Stimulated activated CD4-positive, alpha-beta T cell treated with anti-CD3 and anti-CD28 coated beads, Interleukin-4, amount 100 ng/mL, for 4 hours (primary cell): ENCODE results near the gene HIC1.

Source experiments
- DNase-seq, 2 experiments: peaks; one replicate each; pipeline ENCODE4 v3.0.0-alpha.2; 2020

HIC1 gene

DNA sequence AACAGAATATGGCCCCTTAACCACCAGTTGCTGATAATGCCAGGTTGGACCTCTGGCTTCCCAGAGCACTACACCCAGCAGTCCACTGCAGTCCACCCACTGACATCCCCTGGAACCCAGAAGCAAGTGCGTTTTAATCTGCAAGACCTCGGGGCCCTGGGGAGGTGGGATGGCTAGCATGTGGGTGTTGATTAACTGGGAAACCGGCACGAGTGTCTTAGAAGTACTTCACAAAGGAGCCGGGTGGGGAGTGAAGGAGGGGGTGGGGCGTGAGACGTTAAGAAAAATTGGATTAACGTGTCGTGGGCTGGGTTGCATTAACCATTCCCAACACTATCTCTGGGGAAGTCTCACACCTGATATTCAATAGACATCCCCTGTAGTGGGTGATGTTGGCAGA lies 6.1 kb upstream of the HIC1 start:
- DNase-seq = no peak

DNA sequence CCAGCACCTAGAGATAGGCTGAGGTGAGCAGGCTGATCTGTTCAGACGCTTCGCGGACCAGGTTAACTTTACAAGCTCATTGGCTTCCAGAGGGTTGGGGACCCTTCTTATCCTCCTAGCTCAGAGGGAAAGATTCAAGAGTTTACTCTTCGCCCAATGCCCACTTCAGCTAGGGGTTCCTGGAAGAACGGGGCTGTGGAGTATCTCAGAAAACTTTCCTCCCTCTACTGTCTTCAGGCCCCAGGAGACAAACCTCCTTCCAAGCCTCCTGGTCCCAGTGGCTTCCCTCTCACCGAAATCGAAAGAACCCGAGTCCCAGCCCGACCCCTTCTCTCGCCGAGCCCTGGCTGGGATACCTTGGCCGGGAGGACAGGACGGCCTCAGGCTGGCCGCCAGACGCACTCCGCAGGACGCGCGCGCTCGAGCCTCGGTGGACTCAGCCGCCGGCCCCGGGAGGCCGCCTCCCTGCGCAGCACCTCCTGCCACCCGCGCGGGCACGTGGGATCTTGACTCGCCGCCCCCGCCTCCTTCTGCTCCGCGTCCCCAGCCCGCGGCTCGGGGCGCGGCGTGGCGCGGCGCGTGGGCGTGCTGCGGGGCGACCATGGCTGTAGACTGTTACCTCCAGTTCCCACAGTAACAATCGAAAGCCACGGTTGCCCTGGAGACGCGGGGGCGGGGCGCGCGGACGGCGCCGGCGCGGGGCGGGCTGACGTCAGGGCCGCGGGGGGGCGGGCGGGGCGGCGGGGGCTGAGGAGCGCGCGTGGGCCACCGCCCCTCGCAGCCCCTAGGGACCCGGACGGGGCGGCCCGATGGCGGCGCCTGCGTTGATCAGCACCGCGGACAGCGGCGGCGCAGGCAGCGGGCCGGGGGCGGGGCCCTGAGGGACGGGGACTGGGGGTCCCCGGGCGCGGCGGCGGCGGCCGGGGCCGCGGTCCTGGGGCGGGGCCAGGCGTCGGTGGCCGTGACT lies 5.3 kb upstream of the HIC1 start:
- DNase-seq = peak; percentile 90 to 94

- peak; percentile 74 to 78 for DNase-seq
Observed at GRCh38 chr17:2050300-2051060, 4.4 kb upstream of the HIC1 start.

DNA sequence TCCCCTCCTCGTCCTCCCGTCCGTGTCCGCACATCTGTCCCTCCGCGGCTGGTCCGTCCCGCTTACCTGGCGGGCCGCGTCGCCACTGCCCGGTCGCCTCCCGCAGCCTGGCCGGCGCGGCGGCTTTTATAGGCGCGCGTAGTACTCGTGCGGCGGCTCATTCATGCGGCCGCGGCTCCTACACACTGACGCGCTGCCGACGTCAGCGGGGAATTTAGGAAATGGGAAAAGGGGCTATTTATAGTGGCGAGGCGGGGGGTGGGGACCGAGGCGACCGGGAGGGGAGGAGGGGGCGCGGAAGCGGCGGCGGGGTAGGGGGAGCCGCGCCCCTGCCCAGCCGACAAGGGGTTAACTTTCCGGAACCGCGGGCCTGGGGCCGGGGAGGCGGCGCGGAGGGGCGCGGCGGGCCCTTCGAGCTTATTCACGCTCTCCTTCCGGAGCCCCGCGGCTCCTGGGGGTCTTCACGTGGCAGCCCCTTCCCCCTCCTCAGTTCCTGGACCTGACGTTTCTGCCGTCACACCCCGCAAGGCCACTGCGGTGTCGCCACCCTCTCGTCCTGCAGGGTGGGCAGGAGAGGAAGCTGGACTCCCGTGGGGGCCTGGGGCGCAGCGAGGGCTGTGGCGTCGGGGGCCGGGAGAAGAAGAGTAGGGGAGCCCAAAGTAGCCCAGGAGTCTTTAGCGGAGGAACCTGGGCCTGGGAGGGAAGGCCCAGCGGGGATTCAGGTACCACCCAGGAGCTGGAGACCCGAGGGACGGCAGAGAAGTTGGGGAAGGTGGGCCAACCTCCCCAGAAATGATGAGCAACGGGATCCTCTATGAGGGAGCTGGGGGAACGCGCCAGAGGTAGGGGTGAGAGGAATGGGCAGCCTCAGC lies 3.6 kb upstream of the HIC1 start:
- peak in 1 of 2 experiments; percentile 21 for DNase-seq

GRCh38 chr17:2051933-2052559 lies 2.9 kb upstream of the HIC1 start:
- DNase-seq = no peak

- peak; percentile 75 to 77 for DNase-seq
Observed at GRCh38 chr17:2053380-2054261, 1.3 kb upstream of the HIC1 start.

GRCh38 chr17:2054262-2054511 lies 716 bp upstream of the HIC1 start:
- no peak for DNase-seq

GRCh38 chr17:2055292-2056205 lies 646 bp downstream of the HIC1 start:
- peak; percentile 40 to 51 for DNase-seq

DNA sequence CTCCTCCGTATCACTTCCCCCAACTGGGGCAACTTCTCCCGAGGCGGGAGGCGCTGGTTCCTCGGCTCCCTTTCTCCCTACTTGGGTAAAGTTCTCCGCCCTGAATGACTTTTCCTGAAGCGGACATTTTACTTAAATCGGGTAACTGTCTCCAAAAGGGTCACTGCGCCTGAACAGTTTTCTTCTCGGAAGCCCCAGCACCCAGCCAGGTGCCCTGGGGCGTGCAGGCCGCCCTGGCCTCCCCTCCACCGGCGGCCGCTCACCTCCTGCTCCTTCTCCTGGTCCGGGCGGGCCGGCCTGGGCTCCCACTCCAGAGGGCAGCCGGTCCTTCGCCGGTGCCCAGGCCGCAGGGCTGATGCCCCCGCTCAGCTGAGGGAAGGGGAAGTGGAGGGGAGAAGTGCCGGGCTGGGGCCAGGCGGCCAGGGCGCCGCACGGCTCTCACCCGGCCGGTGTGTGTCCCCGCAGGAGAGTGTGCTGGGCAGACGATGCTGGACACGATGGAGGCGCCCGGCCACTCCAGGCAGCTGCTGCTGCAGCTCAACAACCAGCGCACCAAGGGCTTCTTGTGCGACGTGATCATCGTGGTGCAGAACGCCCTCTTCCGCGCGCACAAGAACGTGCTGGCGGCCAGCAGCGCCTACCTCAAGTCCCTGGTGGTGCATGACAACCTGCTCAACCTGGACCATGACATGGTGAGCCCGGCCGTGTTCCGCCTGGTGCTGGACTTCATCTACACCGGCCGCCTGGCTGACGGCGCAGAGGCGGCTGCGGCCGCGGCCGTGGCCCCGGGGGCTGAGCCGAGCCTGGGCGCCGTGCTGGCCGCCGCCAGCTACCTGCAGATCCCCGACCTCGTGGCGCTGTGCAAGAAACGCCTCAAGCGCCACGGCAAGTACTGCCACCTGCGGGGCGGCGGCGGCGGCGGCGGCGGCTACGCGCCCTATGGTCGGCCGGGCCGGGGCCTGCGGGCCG lies 1.6 kb downstream of the HIC1 start:
- DNase-seq = peak; percentile 49 to 53

- no peak for DNase-seq
Observed at GRCh38 chr17:2057175-2057759, 2.4 kb downstream of the HIC1 start.

DNA sequence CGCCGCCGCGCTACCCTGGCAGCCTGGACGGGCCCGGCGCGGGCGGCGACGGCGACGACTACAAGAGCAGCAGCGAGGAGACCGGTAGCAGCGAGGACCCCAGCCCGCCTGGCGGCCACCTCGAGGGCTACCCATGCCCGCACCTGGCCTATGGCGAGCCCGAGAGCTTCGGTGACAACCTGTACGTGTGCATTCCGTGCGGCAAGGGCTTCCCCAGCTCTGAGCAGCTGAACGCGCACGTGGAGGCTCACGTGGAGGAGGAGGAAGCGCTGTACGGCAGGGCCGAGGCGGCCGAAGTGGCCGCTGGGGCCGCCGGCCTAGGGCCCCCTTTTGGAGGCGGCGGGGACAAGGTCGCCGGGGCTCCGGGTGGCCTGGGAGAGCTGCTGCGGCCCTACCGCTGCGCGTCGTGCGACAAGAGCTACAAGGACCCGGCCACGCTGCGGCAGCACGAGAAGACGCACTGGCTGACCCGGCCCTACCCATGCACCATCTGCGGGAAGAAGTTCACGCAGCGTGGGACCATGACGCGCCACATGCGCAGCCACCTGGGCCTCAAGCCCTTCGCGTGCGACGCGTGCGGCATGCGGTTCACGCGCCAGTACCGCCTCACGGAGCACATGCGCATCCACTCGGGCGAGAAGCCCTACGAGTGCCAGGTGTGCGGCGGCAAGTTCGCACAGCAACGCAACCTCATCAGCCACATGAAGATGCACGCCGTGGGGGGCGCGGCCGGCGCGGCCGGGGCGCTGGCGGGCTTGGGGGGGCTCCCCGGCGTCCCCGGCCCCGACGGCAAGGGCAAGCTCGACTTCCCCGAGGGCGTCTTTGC lies 3.1 kb downstream of the HIC1 start:
- DNase-seq = no peak

- peak; percentile 43 to 69 for DNase-seq
Observed at GRCh38 chr17:2058586-2059546, 4.0 kb downstream of the HIC1 start.

DNA sequence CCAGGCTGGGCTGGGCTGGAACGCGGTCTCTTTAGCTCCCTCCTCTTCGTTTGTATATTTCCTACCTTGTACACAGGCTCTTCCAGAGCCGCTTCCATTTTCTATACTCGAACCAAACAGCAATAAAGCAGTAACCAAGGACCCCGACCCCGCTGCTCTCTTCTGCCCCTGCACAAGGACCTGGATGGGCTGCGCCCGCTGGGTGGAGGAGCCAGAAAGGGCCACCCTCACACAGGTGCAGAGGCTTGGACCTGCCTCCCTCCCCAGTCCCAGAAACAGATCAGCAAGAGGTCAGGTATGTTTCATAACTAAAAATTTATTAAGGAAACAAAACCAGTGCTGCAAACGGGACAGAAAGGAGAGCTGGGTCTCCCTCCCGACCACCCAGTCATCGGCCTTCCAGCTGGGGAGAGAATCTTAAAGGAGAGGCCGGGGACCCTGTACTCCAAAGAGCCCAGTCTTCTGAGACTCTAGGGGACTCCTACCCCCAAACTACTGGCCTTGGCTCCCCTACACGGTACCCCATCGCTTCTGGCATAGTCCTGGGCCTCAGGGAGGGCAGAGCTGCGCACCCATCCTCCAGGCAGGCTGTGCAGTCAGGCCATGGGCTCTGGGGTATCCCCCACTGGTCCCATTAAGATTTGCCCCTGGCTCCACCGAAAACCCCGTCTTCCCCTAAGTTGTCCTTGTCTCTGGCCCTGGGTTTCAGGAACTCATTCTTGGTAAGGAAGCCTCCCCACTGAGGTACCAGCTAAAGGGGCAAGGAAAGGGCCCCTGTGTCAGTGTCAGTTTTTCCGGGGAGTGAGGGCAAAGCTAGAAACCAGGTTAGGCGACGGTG lies 4.9 kb downstream of the HIC1 start:
- DNase-seq = no peak

DNA sequence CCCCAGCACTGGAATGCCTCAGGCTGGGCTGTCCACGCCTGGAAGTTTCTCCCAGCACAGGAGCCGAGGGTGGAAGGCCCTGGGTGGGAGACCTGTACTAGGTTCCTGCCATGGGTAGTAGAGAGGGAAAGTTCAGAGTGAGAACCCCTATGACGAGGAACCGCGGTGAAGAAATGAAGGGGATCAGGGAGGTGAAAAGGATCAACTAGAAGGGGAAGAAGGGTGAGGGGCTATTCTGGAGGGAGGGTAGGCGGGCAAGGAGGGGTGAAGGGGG lies 5.4 kb downstream of the HIC1 start:
- no peak for DNase-seq

DNA sequence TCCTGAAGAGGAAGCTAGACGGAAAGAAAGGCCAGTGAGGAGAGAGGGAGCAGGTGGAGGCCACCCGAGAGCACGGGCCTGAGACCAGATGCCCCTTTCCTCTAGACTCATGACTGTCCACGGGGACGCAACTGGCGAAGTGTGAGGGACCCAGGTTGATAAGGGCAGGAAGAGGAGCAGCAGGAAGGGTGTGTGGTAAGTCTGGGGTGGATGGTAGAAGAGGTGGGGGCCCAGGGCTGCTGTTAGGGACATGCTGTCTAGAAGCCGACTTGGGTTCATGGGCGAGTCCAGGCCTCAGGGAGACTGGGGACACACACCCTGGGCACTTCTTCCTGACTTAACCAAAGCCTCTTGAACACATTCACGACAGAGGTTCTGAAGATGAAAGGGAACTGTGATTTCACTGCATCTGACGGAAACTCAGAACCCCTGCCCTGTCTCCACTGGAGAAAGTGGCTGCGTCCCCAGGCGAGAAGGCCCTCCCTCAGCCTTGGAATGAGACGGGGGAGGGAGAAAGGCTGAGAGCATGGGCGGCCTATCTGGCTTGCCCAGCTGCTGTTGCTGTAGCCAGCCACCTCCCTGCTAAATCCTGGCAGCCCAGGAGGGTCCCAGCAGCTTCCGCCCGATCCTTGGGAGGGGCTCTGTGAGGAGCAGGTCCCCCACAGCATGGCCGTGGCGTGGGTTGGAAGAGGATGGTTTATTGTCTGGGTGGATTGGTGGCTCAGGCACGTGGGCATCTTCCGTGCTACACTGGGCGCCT lies 6.0 kb downstream of the HIC1 start:
- no peak for DNase-seq
